Natural killer cell (primary cell): ENCODE measurements around the gene SND1. TPM values are rescaled to one million over a fixed set of nuclear protein-coding genes. Genes with fewer than 3 reads are reported as not detected.
A peak's percentile ranks its signal among the peaks of the same experiment; 100 is the strongest.

Source experiments
- ATAC-seq, 3 donors: fragments of 150-1000 bp in 2 of 3; fragments of 200-7000 bp in 1 of 3; cut with Tn5 transposase; 1 replicate in 1 of 3; 2 replicates in 2 of 3; pipeline ENCODE4 v1.10.0; 2021; ENCODE audit warnings: mild to moderate bottlenecking in 2 of 3, moderate library complexity in 2 of 3
- DNase-seq, 2 donors: peaks; one replicate each; pipeline versions ENCODE4 v3.0.0 to v3.0.0-alpha.2; 2013 to 2021; ENCODE audit warnings: mixed read lengths in 1 of 2
- H3K27ac ChIP-seq: one replicate; pipeline ENCODE4 v1.5.1; 2013; ENCODE audit warnings: mild to moderate bottlenecking, low read length
- H3K27me3 ChIP-seq: one replicate; pipeline ENCODE4 v1.6.1; 2013; ENCODE audit warnings: low read length; ENCODE audit not compliant: control insufficient read depth, insufficient read depth
- H3K36me3 ChIP-seq: one replicate; pipeline ENCODE4 v1.6.1; 2013; ENCODE audit warnings: low read length; ENCODE audit not compliant: control insufficient read depth, insufficient read depth
- H3K4me1 ChIP-seq: one replicate; pipeline ENCODE4 v1.6.1; 2013; ENCODE audit warnings: low read length; ENCODE audit not compliant: control insufficient read depth, insufficient read depth
- H3K4me3 ChIP-seq: one replicate; pipeline ENCODE4 v1.5.1; 2013; ENCODE audit warnings: low read length
- H3K9me3 ChIP-seq: one replicate; pipeline ENCODE4 v1.6.1; 2013; ENCODE audit warnings: low read length; ENCODE audit not compliant: control insufficient read depth, insufficient read depth
- H3K27ac Mint-ChIP-seq, 2 donors: one replicate each; pipeline ENCODE4 v1.8.0; 2022; ENCODE audit warnings: mild to moderate bottlenecking in 2 of 2, mixed read lengths in 2 of 2, moderate library complexity in 1 of 2
- H3K27me3 Mint-ChIP-seq, 2 donors: one replicate each; pipeline ENCODE4 v1.8.0; 2022; ENCODE audit warnings: low read depth in 2 of 2, mixed read lengths in 2 of 2
- H3K36me3 Mint-ChIP-seq: one replicate; pipeline ENCODE4 v1.8.0; 2022; ENCODE audit warnings: mixed read lengths
- H3K4me1 Mint-ChIP-seq, 2 donors: one replicate each; pipeline ENCODE4 v1.8.0; 2022; ENCODE audit warnings: mixed read lengths in 2 of 2
- H3K4me3 Mint-ChIP-seq: one replicate; pipeline ENCODE4 v1.8.0; 2022; ENCODE audit warnings: mild to moderate bottlenecking, moderate library complexity, mixed read lengths
- H3K9me3 Mint-ChIP-seq, 2 donors: one replicate each; pipeline ENCODE4 v1.8.0; 2022; ENCODE audit warnings: mixed read lengths in 2 of 2
- CTCF ChIP-seq: fragments of 200-600 bp; IDR thresholded peaks from one replicate; pipeline ENCODE4 v1.8.0; 2022; ENCODE audit warnings: antibody characterized with exemption
- WGBS: methylation state at CpG from one replicate; pipeline ENCODE4 v1.1.7; 2013; ENCODE audit warnings: missing lambda C conversion rate; ENCODE audit not compliant: insufficient coverage; 5-methylcytosine and 5-hydroxymethylcytosine counted together
- intact Hi-C: fragments of 100-400 bp; cut with micrococcal nuclease; formaldehyde crosslinking; loops from one replicate; pipeline ENCODE4 v1.14.2; 2022
- total RNA-seq, 4 donors: library from RNA; stranded (reverse); fragments of 120-200 nt in 1 of 4; gene quantifications; one replicate each; pipeline versions ENCODE4 v1.2.3 to v1.2.4, GENCODE V29; 2013 to 2022

SND1 gene
- total RNA-seq, 3 donors from 2014 or later (not counting 1 experiment from before 2014, with no cell fraction given), result 149 to 188 (median 149) TPM

DNA sequence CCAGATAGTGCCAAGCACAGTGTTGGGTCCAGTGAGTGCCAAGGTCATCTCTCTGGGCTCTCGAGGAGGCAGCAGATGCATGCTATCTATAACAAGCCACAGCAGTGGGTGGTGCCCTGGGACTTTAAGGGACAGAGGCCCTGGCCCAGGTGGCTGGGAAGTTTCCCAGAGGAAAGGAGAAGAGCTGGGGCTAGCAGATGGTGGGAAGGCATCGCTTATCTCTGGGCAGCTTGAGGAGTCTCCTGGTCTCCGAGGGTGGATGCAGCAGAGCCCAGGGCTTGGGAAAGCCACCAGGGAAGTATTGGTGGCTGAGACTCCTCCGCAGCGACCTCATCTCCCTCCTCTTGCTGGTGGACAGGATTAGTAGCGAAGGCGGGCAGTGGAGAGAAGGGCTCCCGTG lies 442.7 kb downstream of the SND1 start:
- H3K4me1 Mint-ChIP-seq, result no peaks in the 10 kb centered on the region
- WGBS, result 94% methylated on average over 8 of the region's 8 CpGs
- H3K27ac Mint-ChIP-seq, result no peak overlapping the region
- Histone ChIP-seq H3K27ac (no peak overlapping the region), H3K36me3 (peaks cover 29% of the 10 kb centered on the region), H3K4me1 (no peaks in the 10 kb centered on the region), H3K9me3 (no peaks in the 10 kb centered on the region), H3K4me3 (no peak overlapping the region), H3K27me3 (no peaks in the 10 kb centered on the region)
- DNase-seq (no peak), ATAC-seq (no peak)
- no peak for TF ChIP-seq CTCF
- no peak overlapping the region for H3K4me3 Mint-ChIP-seq
- no peaks in the 10 kb centered on the region for H3K27me3 Mint-ChIP-seq
- H3K36me3 Mint-ChIP-seq, result no peaks in the 10 kb centered on the region
- H3K9me3 Mint-ChIP-seq, result no peaks in the 10 kb centered on the region
- intact Hi-C loops, result no loop called here

DNA sequence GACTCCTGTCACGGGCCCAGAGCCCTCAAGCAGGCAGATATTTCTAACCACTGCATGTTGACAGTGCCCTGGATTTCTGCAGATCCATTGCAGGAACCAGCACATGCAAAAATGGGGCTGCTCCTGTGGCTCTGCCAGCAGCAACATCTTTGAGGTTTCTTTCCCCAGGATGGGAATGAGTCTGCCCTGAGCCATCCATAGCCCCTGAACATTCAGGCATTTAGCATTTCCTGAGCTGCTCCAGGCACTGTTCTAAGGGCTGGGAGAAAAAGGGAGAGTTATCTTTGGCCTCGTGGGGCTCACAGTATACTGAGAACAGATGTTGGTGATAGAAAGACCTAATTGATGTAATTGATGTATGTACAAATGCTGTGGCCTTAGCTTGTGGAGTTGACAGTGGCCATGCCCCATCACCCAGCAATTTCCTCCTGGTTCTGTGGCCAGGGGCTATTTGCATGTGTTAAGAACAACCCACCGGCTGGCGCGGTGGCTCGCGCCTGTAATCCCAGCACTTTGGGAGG lies 445.3 kb downstream of the SND1 start:
- ATAC-seq (no peak), DNase-seq (no peak)
- Histone ChIP-seq H3K4me1 (no peaks in the 10 kb centered on the region), H3K27me3 (no peaks in the 10 kb centered on the region), H3K27ac (no peak overlapping the region), H3K9me3 (no peaks in the 10 kb centered on the region), H3K36me3 (peaks cover 14% of the 10 kb centered on the region), H3K4me3 (no peak overlapping the region)
- Mint-ChIP-seq H3K9me3 (no peaks in the 10 kb centered on the region), H3K36me3 (no peaks in the 10 kb centered on the region), H3K27me3 (no peaks in the 10 kb centered on the region), H3K4me3 (no peak overlapping the region), H3K4me1 (peaks cover 0 to 10% of the 10 kb centered on the region in 2 donors), H3K27ac (no peak overlapping the region)
- no peak for TF ChIP-seq CTCF
- intact Hi-C loops, result no loop called here
- WGBS, result 93% methylated on average over 7 of the region's 7 CpGs

DNA sequence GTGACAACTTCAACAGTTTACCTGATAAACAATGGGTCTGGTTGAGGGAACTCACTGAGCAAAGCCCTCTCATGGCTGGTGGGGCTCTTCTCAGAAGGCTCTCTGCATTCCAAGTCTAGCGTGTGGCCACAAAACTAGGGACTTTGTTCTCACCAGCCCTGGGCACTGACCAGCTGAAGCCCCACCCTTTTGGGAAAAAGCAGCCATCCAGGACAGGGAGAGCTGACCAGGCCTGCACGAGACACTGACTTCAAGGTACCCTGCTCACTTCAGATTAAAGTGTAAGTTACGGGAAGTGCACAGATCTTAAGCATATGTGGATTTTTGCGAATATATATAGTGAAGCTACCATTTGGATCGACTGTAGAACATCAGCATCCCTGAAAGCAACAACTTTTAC lies 446.6 kb downstream of the SND1 start:
- WGBS, result 96% methylated on average over 5 of the region's 5 CpGs
- no peaks in the 10 kb centered on the region for H3K9me3 Mint-ChIP-seq
- no peak for TF ChIP-seq CTCF
- H3K9me3 ChIP-seq, result no peaks in the 10 kb centered on the region
- H3K27ac Mint-ChIP-seq, result no peak overlapping the region
- no peak overlapping the region for H3K4me3 Mint-ChIP-seq
- H3K27me3 Mint-ChIP-seq, result no peaks in the 10 kb centered on the region
- ATAC-seq (no peak), DNase-seq (no peak)
- H3K4me1 Mint-ChIP-seq, result peaks cover 3 to 13% of the 10 kb centered on the region in 2 donors
- H3K27ac ChIP-seq, result no peak overlapping the region
- H3K36me3 Mint-ChIP-seq, result no peaks in the 10 kb centered on the region
- no peaks in the 10 kb centered on the region for H3K27me3 ChIP-seq
- H3K36me3 ChIP-seq, result peaks cover 7% of the 10 kb centered on the region
- intact Hi-C loops, result no loop called here
- H3K4me1 ChIP-seq, result peaks cover 6% of the 10 kb centered on the region
- no peak overlapping the region for H3K4me3 ChIP-seq

- ATAC-seq, result peak in 1 of 3 donors; percentile 11
- H3K27ac ChIP-seq, result no peak overlapping the region
- peaks cover 6 to 17% of the 10 kb centered on the region in 2 donors for H3K4me1 Mint-ChIP-seq
Measured at GRCh38 chr7:128099204-128099671, 447.2 kb downstream of the SND1 start.

More at GRCh38 chr7:128099204-128099671, 447.2 kb downstream of the SND1 start:
- H3K36me3 Mint-ChIP-seq, result no peaks in the 10 kb centered on the region
- Histone ChIP-seq H3K36me3 (peaks cover 7% of the 10 kb centered on the region), H3K27me3 (no peaks in the 10 kb centered on the region), H3K4me3 (no peak overlapping the region), H3K9me3 (no peaks in the 10 kb centered on the region), H3K4me1 (peaks cover 12% of the 10 kb centered on the region)
- H3K27ac Mint-ChIP-seq, result no peak overlapping the region
- no peak for TF ChIP-seq CTCF
- intact Hi-C loops, result no loop called here
- DNase-seq, result no peak
- no peaks in the 10 kb centered on the region for H3K9me3 Mint-ChIP-seq
- WGBS, result 75% methylated on average over 5 of the region's 5 CpGs
- no peak overlapping the region for H3K4me3 Mint-ChIP-seq
- no peaks in the 10 kb centered on the region for H3K27me3 Mint-ChIP-seq
